Colonic mucosa (tissue), 4 donors: Measurements from ENCODE around the gene IFNA10. TPM values are rescaled to one million over a fixed set of nuclear protein-coding genes. Genes with fewer than 3 reads are reported as not detected.
"Not testable (repeated sequence)": the region's sequence is repeated elsewhere in the genome, so short reads cannot be mapped to it uniquely, and the experiment has no call there.

Experiments
- DNase-seq: peaks from one replicate; pipeline ENCODE4 v3.0.0-alpha.2; 2020
- H3K27ac ChIP-seq: fragments of 200-600 bp; one replicate; pipeline ENCODE4 v1.8.0; 2021
- H3K27me3 ChIP-seq: fragments of 200-600 bp; one replicate; pipeline ENCODE4 v1.8.0; 2021
- H3K36me3 ChIP-seq: fragments of 200-600 bp; one replicate; pipeline ENCODE4 v1.8.0; 2021
- H3K4me1 ChIP-seq: fragments of 200-600 bp; one replicate; pipeline ENCODE4 v1.8.0; 2021; ENCODE audit warnings: mild to moderate bottlenecking
- H3K4me3 ChIP-seq: fragments of 200-600 bp; one replicate; pipeline ENCODE4 v1.8.0; 2021
- H3K9ac ChIP-seq, 2 donors: one replicate each; pipeline ENCODE4 v1.7.0; 2013; ENCODE audit warnings: control low read depth in 2 of 2, low read depth in 2 of 2, low read length in 2 of 2
- H3K9me3 ChIP-seq: fragments of 200-600 bp; one replicate; pipeline ENCODE4 v1.8.0; 2021
- intact Hi-C: fragments of 100-400 bp; cut with DNase I; formaldehyde crosslinking; loops from one replicate; pipeline ENCODE4 v1.14.1; 2022
- total RNA-seq, 2 donors: library from RNA; stranded (reverse); fragmentation: NEBNext Ultra II Directional in 1 of 2; extraction: Animal tissue kit (Norgen Biotek cat#: 25700) in 1 of 2; gene quantifications; one replicate each; pipeline ENCODE4 v1.2.1, GENCODE V29; 2021
- TF ChIP-seq, protein P1 (sequence below): fragments of 200-600 bp; IDR thresholded peaks from one replicate; pipeline ENCODE4 v1.8.0; 2022; ENCODE audit warnings: antibody characterized with exemption, mild to moderate bottlenecking
- donor health status: healthy.
- donor health status: DM: no; HTN: no; CAD: no.
- donor health status: DM: no; HTN: no; CAD: no.

IFNA10 gene
- total RNA-seq, 2 donors from 2014 or later = not detected

DNA sequence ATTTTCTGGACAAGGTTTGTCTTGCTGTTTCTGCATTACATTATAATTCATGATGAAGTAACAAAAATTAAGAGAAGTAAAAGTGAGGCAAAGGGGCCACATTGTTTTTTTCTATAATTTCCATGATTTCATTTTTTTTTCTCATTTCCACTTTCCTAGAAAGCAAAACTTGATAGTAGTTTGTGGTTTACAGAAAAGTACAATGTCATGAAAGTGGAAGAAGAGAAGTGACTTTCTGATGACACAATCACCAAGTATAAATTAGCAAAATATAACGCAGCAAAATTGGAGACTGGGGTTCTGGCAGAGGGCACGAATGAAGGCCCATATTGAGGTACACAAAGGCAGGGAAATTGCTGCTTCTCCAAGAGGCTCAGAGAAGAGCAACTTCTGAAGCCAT is 37.9 kb upstream of the IFNA10 start:
- TF ChIP-seq, protein P1, sequence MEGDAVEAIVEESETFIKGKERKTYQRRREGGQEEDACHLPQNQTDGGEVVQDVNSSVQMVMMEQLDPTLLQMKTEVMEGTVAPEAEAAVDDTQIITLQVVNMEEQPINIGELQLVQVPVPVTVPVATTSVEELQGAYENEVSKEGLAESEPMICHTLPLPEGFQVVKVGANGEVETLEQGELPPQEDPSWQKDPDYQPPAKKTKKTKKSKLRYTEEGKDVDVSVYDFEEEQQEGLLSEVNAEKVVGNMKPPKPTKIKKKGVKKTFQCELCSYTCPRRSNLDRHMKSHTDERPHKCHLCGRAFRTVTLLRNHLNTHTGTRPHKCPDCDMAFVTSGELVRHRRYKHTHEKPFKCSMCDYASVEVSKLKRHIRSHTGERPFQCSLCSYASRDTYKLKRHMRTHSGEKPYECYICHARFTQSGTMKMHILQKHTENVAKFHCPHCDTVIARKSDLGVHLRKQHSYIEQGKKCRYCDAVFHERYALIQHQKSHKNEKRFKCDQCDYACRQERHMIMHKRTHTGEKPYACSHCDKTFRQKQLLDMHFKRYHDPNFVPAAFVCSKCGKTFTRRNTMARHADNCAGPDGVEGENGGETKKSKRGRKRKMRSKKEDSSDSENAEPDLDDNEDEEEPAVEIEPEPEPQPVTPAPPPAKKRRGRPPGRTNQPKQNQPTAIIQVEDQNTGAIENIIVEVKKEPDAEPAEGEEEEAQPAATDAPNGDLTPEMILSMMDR = no peak
- no peaks in the 10 kb centered on the region for H3K9me3 ChIP-seq
- no peaks in the 10 kb centered on the region for H3K27me3 ChIP-seq
- no peak overlapping the region for H3K27ac ChIP-seq
- H3K4me1 ChIP-seq = no peaks in the 10 kb centered on the region
- H3K9ac ChIP-seq = no peak overlapping the region
- no peak for DNase-seq
- H3K36me3 ChIP-seq = no peaks in the 10 kb centered on the region
- H3K4me3 ChIP-seq = no peak overlapping the region
- intact Hi-C loops = no loop called here

DNA sequence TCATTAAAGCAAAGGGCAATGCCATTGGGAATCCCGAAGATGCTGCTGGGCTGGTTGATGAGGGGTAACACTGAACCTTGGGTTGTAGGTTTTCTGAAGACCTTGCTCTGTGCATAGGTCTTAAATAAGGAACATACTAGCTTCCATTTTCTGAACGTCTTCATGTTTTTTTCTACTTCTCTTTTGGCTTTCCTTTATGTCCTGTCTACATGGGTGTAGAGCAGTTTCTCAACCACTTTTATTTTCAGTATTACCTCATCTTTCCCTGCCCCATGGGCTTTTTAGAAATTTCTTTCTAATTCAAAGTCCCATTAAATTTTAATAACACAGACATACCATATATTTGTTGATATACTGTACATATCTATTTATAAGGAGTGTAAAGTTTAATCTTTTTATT is 33.0 kb upstream of the IFNA10 start, which contains the start of gene IFNA14:
Gene IFNA14 (minus strand): TSS at position 95 of the 400 bp plus-strand sequence. CDS start 70 bp downstream, at position 25.
- intact Hi-C loops = no loop called here
- Histone ChIP-seq H3K4me3 (no peak within 1 kb of the TSS), H3K4me1 (no peaks in the 10 kb centered on the region), H3K9me3 (no peaks in the 10 kb centered on the region), H3K27me3 (no peaks in the 10 kb centered on the region), H3K27ac (no peak within 1 kb of the TSS), H3K36me3 (no peaks in the 10 kb centered on the region), H3K9ac (no peak within 1 kb of the TSS)
- TF ChIP-seq, protein P1 = no peak
- DNase-seq = no peak

DNA sequence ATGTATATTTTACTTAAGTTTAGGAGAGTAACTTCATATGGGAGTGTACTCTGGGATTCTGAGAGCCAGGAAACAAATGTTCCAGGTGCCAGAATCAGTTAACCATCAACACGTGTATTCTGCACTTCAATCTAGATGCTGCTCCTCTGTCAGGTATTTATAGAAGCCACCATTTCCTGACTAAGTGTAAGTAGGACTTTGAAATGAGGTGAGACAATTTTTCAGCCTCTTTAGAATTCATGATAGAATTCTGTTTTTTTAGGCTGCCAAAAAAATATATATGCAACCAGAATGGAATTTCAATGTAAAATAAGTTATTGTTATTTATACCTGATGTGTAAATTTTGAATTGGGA is 29.4 kb upstream of the IFNA10 start:
- H3K9ac ChIP-seq, DNase-seq, H3K36me3 ChIP-seq, H3K27me3 ChIP-seq, H3K9me3 ChIP-seq, H3K4me3 ChIP-seq, intact Hi-C loops, H3K4me1 ChIP-seq, H3K27ac ChIP-seq: not testable (repeated sequence)

DNA sequence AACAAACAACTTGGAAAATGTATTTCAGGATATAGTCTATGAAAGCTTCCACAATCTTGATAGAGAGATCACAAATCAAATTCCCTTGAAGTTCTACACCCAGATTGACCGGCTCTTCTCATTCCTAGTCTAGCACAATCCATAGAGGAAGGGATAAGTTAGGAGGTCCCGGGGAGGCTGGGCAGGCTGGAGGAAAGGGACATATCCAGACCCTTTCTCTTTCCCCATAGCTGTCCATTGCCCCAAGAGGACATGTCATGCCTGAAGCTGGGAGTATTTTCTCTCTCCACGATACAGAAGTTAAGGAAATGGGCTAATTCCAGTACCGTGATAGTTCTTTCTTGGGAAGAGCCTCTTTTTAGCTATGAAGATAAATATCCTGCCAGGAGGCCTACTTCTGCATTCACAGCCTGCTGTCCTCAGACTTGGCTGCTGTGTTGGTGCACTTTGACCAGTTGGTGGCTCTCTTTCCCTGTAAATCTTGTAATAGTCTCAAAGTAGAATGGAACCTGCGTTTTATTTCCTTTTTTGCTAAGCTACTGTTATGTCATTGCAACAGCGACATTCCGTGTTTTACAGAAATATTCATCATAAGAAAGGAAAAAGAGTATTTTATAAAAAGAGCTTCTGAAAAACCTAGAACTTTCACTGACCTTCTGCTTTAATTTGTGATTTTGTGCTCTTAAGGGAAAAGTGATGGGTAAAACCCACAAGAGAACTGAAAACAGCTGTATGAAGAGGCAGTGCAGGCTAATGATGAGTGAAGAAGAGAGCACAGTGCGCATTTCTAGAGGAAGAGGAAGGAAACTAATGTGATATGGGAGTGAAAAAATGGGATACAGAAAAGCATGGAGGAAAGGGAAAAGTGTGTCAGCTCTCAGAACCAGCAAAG is 28.8 kb upstream of the IFNA10 start:
- H3K4me1 ChIP-seq, H3K27ac ChIP-seq, H3K9ac ChIP-seq, H3K4me3 ChIP-seq, intact Hi-C loops, DNase-seq, H3K27me3 ChIP-seq, H3K9me3 ChIP-seq, H3K36me3 ChIP-seq: not testable (repeated sequence)
- TF ChIP-seq, protein P1 = peak; percentile 30

DNA sequence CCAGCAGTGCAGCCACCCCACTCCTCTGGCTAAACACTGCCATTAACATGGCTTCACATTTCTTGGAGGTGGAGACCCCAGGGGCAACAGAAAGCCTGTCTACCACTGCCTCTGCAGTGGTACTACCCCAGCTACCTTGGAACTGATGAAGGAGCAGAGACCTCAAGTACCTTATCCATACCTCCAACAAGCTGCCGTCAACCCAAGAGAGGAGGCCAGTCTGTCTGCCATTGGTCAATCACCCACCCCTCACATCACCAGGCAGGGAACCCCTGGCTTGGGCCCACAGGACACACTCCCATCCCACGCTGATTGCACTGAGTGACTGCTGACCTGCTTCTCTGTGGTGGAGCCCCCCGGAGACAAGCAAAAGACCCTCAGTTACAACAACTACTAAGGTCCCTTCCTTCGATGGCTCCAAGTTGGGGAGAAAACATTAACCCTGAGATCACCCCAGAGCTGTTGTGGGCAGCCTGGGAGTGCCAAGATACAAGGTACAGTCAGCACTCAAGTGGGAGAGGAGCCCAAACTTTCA is 27.3 kb upstream of the IFNA10 start:
- Histone ChIP-seq H3K4me1 (no peaks in the 10 kb centered on the region), H3K4me3 (no peak overlapping the region), H3K9ac (no peak overlapping the region), H3K9me3 (no peaks in the 10 kb centered on the region), H3K36me3 (no peaks in the 10 kb centered on the region), H3K27me3 (no peaks in the 10 kb centered on the region), H3K27ac (no peak overlapping the region)
- intact Hi-C loops = no loop called here
- no peak for DNase-seq
- TF ChIP-seq, protein P1 = no peak

DNA sequence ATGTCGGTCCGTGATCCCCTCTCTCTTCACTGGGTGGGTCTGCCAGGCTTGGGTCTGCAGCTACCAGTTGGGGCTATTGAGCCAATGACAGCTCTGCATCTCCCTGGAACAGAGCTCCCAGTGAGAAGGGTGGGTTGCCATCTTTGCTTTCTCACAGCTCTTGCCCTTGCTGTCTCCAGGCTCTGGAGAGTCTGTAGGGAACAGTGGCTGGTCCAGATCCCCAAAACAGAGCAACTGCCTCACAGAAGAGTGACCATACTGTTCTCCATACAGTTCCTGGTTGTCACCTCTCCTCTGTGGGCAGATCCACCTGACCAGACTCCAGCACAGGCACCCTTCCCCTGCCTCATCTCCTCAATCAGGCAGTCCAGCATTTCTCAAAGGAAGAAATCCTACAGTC is 26.3 kb upstream of the IFNA10 start:
- Histone ChIP-seq H3K4me1 (no peaks in the 10 kb centered on the region), H3K9ac (no peak overlapping the region), H3K9me3 (no peaks in the 10 kb centered on the region), H3K4me3 (no peak overlapping the region), H3K27me3 (no peaks in the 10 kb centered on the region), H3K36me3 (no peaks in the 10 kb centered on the region), H3K27ac (no peak overlapping the region)
- TF ChIP-seq, protein P1 = no peak
- intact Hi-C loops = no loop called here
- DNase-seq = no peak
